HG03135 (cell line): ENCODE data around the gene CRTC1.
"Not testable (repeated sequence)": the region's sequence is repeated elsewhere in the genome, so short reads cannot be mapped to it uniquely, and the experiment has no call there.

ENCODE experiments used
- ATAC-seq: cut with Tn5 transposase; IDR thresholded peaks from one replicate; pipeline ENCODE4 v1.9.1; 2021; ENCODE audit warnings: mild to moderate bottlenecking, moderate library complexity; ENCODE audit not compliant: unreplicated experiment

CRTC1 gene

GRCh38 chr19:18796239-18796638 lies 112.8 kb downstream of the CRTC1 start:
- ATAC-seq = no peak

GRCh38 chr19:18798384-18799352 lies 115.2 kb downstream of the CRTC1 start:
- no peak for ATAC-seq

GRCh38 chr19:18799389-18799970 lies 116.0 kb downstream of the CRTC1 start:
- no peak for ATAC-seq

- no peak for ATAC-seq
Observed at GRCh38 chr19:18800079-18800478, 116.6 kb downstream of the CRTC1 start.

- no peak for ATAC-seq
Observed at GRCh38 chr19:18800636-18801035, 117.2 kb downstream of the CRTC1 start.

- ATAC-seq = no peak
Observed at GRCh38 chr19:18802354-18802753, 118.9 kb downstream of the CRTC1 start.

- ATAC-seq = no peak
Observed at GRCh38 chr19:18803550-18804138, 120.2 kb downstream of the CRTC1 start.

- no peak for ATAC-seq
Observed at GRCh38 chr19:18804139-18804601, 120.7 kb downstream of the CRTC1 start.

- ATAC-seq = no peak
Observed at GRCh38 chr19:18804643-18805042, 121.2 kb downstream of the CRTC1 start.

GRCh38 chr19:18807861-18808331 lies 124.4 kb downstream of the CRTC1 start:
- no peak for ATAC-seq

GRCh38 chr19:18809149-18809868 lies 125.8 kb downstream of the CRTC1 start:
- ATAC-seq = no peak

GRCh38 chr19:18811638-18812037 lies 128.2 kb downstream of the CRTC1 start:
- ATAC-seq = not testable (repeated sequence)

GRCh38 chr19:18814063-18814462 lies 130.6 kb downstream of the CRTC1 start:
- ATAC-seq = no peak

GRCh38 chr19:18815673-18816072 lies 132.2 kb downstream of the CRTC1 start:
- no peak for ATAC-seq

GRCh38 chr19:18816645-18817044 lies 133.2 kb downstream of the CRTC1 start:
- ATAC-seq = not testable (repeated sequence)

- no peak for ATAC-seq
Observed at GRCh38 chr19:18817574-18817973, 134.1 kb downstream of the CRTC1 start.

GRCh38 chr19:18828786-18829185 lies 145.3 kb downstream of the CRTC1 start:
- ATAC-seq = no peak

- no peak for ATAC-seq
Observed at GRCh38 chr19:18830488-18830887, 147.0 kb downstream of the CRTC1 start.

GRCh38 chr19:18831524-18832305 lies 148.2 kb downstream of the CRTC1 start, which contains the start of gene UPF1:
UPF1 (plus strand) TSS chr19:18831959; CDS start chr19:18832210, 251 bp downstream.
- peak; percentile 66 for ATAC-seq
